ENCODE measurements around the gene PPFIA1. TPM values are rescaled to one million over a fixed set of nuclear protein-coding genes. Genes with fewer than 3 reads are reported as not detected.
A peak's percentile ranks its signal among the peaks of the same experiment; 100 is the strongest.

The PPFIA1 gene
- total RNA-seq (ENCODE audit: unreplicated experiment) = 52.3 TPM
- long read RNA-seq, partial matches to known transcripts = 6 of 7 reads
- long read RNA-seq, other reads (novel, unspliced or antisense) = 1 of 7 reads

- H3K4me3 Mint-ChIP-seq (ENCODE audit: unreplicated experiment) = peak within 1 kb of the TSS; percentile 98
- no peak for TF ChIP-seq CTCF (IDR thresholded peaks at IDR 0.05; ENCODE audit: unreplicated experiment)
- peak within 1 kb of the TSS; percentile 79 for H3K27ac Mint-ChIP-seq (ENCODE audit: unreplicated experiment)
- peaks cover 10% of the 10 kb centered on the region for H3K4me1 Mint-ChIP-seq (ENCODE audit: unreplicated experiment)
- no peaks in the 10 kb centered on the region for H3K9me3 Mint-ChIP-seq (ENCODE audit: unreplicated experiment)
- peaks cover 14% of the 10 kb centered on the region for H3K36me3 Mint-ChIP-seq (ENCODE audit: low read depth, unreplicated experiment)
- DNase-seq (ENCODE audit: low spot score) = peak; percentile 95
- H3K27me3 Mint-ChIP-seq (ENCODE audit: unreplicated experiment) = peaks cover 2% of the 10 kb centered on the region
Observed at GRCh38 chr11:70270104-70270876, at the start of gene PPFIA1. Gene PPFIA1, plus strand, starts transcription at chr11:70270690. Its CDS starts 1,483 bp downstream, at chr11:70272173.

GRCh38 chr11:70220920-70221319, 49.6 kb upstream of the PPFIA1 start:
- H3K4me3 Mint-ChIP-seq (ENCODE audit: unreplicated experiment) = no peak overlapping the region
- peaks cover 4% of the 10 kb centered on the region for H3K4me1 Mint-ChIP-seq (ENCODE audit: unreplicated experiment)
- H3K27me3 Mint-ChIP-seq (ENCODE audit: unreplicated experiment) = peaks cover 4% of the 10 kb centered on the region
- DNase-seq (ENCODE audit: low spot score) = no peak
- no peaks in the 10 kb centered on the region for H3K9me3 Mint-ChIP-seq (ENCODE audit: unreplicated experiment)
- no peaks in the 10 kb centered on the region for H3K36me3 Mint-ChIP-seq (ENCODE audit: low read depth, unreplicated experiment)
- no peak for TF ChIP-seq CTCF (IDR thresholded peaks at IDR 0.05; ENCODE audit: unreplicated experiment)
- no peak overlapping the region for H3K27ac Mint-ChIP-seq (ENCODE audit: unreplicated experiment)

- Mint-ChIP-seq H3K27me3 (ENCODE audit: unreplicated experiment) (peaks cover 4% of the 10 kb centered on the region), H3K9me3 (ENCODE audit: unreplicated experiment) (no peaks in the 10 kb centered on the region), H3K4me3 (ENCODE audit: unreplicated experiment) (no peak overlapping the region), H3K4me1 (ENCODE audit: unreplicated experiment) (peaks cover 2% of the 10 kb centered on the region), H3K36me3 (ENCODE audit: low read depth, unreplicated experiment) (no peaks in the 10 kb centered on the region), H3K27ac (ENCODE audit: unreplicated experiment) (no peak overlapping the region)
- no peak for DNase-seq (ENCODE audit: low spot score)
- no peak for TF ChIP-seq CTCF (IDR thresholded peaks at IDR 0.05; ENCODE audit: unreplicated experiment)
Observed at GRCh38 chr11:70225681-70226177, 44.8 kb upstream of the PPFIA1 start.

- H3K36me3 Mint-ChIP-seq (ENCODE audit: low read depth, unreplicated experiment) = no peaks in the 10 kb centered on the region
- H3K4me3 Mint-ChIP-seq (ENCODE audit: unreplicated experiment) = no peak overlapping the region
- no peaks in the 10 kb centered on the region for H3K9me3 Mint-ChIP-seq (ENCODE audit: unreplicated experiment)
- H3K4me1 Mint-ChIP-seq (ENCODE audit: unreplicated experiment) = peaks cover 2% of the 10 kb centered on the region
- DNase-seq (ENCODE audit: low spot score) = no peak
- no peak for TF ChIP-seq CTCF (IDR thresholded peaks at IDR 0.05; ENCODE audit: unreplicated experiment)
- no peak overlapping the region for H3K27ac Mint-ChIP-seq (ENCODE audit: unreplicated experiment)
- peaks cover 4% of the 10 kb centered on the region for H3K27me3 Mint-ChIP-seq (ENCODE audit: unreplicated experiment)
Observed at GRCh38 chr11:70226183-70226582, 44.3 kb upstream of the PPFIA1 start.

GRCh38 chr11:70226967-70227366, 43.5 kb upstream of the PPFIA1 start:
- Mint-ChIP-seq H3K36me3 (ENCODE audit: low read depth, unreplicated experiment) (no peaks in the 10 kb centered on the region), H3K9me3 (ENCODE audit: unreplicated experiment) (no peaks in the 10 kb centered on the region), H3K27me3 (ENCODE audit: unreplicated experiment) (peaks cover 4% of the 10 kb centered on the region), H3K4me1 (ENCODE audit: unreplicated experiment) (peaks cover 2% of the 10 kb centered on the region), H3K4me3 (ENCODE audit: unreplicated experiment) (no peak overlapping the region), H3K27ac (ENCODE audit: unreplicated experiment) (no peak overlapping the region)
- TF ChIP-seq CTCF (IDR thresholded peaks at IDR 0.05; ENCODE audit: unreplicated experiment) = peak; percentile 43
- DNase-seq (ENCODE audit: low spot score) = peak; percentile 47

Measured in endothelial cell (in vitro differentiated cells).